ENCODE measurements around the gene PRPF18.

The PRPF18 gene

GRCh38 chr10:13644866-13645265 is 58.1 kb downstream of the PRPF18 start:
- DNase-seq: no peak

GRCh38 chr10:13648425-13648824 is 61.7 kb downstream of the PRPF18 start:
- DNase-seq: no peak

GRCh38 chr10:13649844-13650520 is 63.2 kb downstream of the PRPF18 start:
- DNase-seq: no peak

GRCh38 chr10:13650961-13651360 is 64.2 kb downstream of the PRPF18 start:
- no peak for DNase-seq

- DNase-seq: no peak
Observed at GRCh38 chr10:13651969-13652720, 65.4 kb downstream of the PRPF18 start.

GRCh38 chr10:13652860-13653259 is 66.1 kb downstream of the PRPF18 start:
- no peak for DNase-seq

GRCh38 chr10:13654118-13654830 is 67.5 kb downstream of the PRPF18 start:
- DNase-seq: no peak

- no peak for DNase-seq
Observed at GRCh38 chr10:13654846-13655245, 68.1 kb downstream of the PRPF18 start.

GRCh38 chr10:13656337-13657100 is 69.8 kb downstream of the PRPF18 start:
- no peak for DNase-seq

GRCh38 chr10:13657101-13657680 is 70.4 kb downstream of the PRPF18 start:
- no peak for DNase-seq

GRCh38 chr10:13658264-13658663 is 71.5 kb downstream of the PRPF18 start:
- DNase-seq: no peak

GRCh38 chr10:13658871-13659685 is 72.3 kb downstream of the PRPF18 start:
- DNase-seq: no peak

GRCh38 chr10:13659887-13660550 is 73.3 kb downstream of the PRPF18 start:
- peak in 1 of 2 experiments; percentile 68 for DNase-seq

GRCh38 chr10:13660551-13660920 is 73.8 kb downstream of the PRPF18 start:
- DNase-seq: no peak

- DNase-seq: no peak
Observed at GRCh38 chr10:13661256-13661655, 74.5 kb downstream of the PRPF18 start.

GRCh38 chr10:13665516-13666262 is 78.9 kb downstream of the PRPF18 start:
- DNase-seq: no peak

- no peak for DNase-seq
Observed at GRCh38 chr10:13668126-13668525, 81.4 kb downstream of the PRPF18 start.

GRCh38 chr10:13669182-13669855 is 82.6 kb downstream of the PRPF18 start:
- DNase-seq: no peak

GRCh38 chr10:13669901-13670300 is 83.1 kb downstream of the PRPF18 start:
- DNase-seq: no peak

GRCh38 chr10:13670311-13670710 is 83.5 kb downstream of the PRPF18 start:
- no peak for DNase-seq
